ENCODE data around the gene HDAC5. TPM values are rescaled to one million over a fixed set of nuclear protein-coding genes. Genes with fewer than 3 reads are reported as not detected.

Gene HDAC5
- total and polyA plus RNA-seq, 2 of the 8 experiments (the other 6 are each of a cell fraction or from before 2014, with no cell fraction given), result 48.5 to 54.4 TPM

- TF ChIP-seq ATF2 (IDR thresholded peaks at IDR 0.05; ENCODE audit: low read length), result 0 out of 2 replicates have a peak, but pooled peaks have one; percentile 42
These were observed 7.6 kb downstream of the HDAC5 start (continued) for GRCh38 chr17:44115585-44116415.

Data from H1 (cell line).